D341Med (cell line): ENCODE measurements around the gene FLT3.
"Not testable (repeated sequence)": the region's sequence is repeated elsewhere in the genome, so short reads cannot be mapped to it uniquely, and the experiment has no call there.

Experiments used
- DNase-seq: peaks from one replicate; pipeline ENCODE4 v3.0.0; 2012; ENCODE audit warnings: low spot score

The FLT3 gene

DNA sequence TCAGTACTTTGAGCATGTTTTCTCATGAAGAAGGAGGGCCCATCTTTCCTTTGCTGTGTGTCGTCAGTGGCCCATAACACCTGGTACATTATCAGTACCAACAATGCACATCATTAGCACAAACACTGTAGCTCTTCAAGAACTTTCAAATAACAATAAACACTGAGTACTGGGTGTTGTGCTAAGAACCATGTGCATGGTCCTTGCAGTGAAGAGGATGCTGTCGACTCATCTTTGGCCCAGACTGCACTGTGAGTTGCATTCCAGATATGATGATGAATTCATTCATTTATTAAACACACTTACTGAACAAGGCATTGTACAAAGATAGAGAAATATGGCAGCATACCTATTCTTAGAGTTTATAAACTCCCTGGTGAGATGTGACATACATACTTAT, 55.8 kb downstream of the FLT3 start:
- DNase-seq = no peak

DNA sequence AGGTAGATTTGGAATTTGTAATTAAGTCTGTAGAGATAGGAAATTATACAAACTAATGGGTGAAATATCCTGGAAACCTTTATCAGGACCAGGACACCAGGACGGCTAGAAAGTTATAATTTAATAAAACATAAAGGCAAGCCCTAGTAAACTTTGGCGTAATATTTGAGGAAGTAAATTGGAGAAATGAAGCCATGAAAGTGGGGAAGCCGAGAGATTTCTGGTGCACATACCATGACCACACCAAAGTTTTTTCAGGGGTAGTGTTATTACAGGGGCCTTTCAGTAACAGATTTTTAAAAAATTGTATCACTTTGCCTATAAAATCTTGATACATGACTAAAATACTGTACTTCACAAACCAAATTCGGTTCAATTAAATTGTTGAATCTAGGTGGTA, 57.2 kb downstream of the FLT3 start:
- DNase-seq = no peak

DNA sequence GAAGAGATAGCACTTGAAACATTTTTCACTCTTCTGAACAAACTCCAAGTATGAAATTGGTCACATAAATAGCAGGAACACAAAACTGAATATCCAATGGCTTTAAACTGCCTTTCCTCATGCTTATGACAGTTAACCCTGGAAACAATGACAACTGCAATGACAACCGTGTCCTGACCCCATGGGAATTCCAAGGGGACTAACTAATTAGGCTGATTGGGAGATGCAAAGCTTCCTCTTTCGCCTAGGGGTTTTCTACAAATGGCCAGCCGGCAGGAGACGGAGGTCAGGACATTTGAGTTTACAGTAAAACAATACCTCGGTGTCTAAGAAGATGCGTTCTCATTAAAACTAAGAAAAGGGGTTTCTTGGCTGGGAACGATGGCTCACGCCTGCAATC, 58.9 kb downstream of the FLT3 start:
- no peak for DNase-seq

DNA sequence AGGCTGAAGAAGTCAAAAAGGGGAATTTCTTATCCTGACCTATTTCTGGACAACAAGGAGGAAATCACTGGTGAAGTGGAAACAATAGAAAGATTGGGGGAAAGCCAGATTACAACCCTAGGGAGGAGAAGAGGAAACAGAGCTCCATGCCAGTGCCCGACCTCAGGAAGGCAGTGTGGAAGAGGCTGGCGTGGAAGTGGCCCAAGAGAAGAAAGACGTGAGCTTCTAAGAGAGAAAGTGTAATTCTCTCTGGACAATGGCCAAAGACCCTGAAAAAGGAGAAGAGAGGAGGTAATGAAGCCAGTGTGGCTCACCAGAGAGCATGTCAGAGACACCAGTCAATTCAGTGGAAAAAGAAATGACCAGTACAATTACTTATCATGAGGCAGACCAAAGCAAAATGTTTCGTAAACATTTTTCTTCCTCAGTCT, 59.3 kb downstream of the FLT3 start:
- no peak for DNase-seq

DNA sequence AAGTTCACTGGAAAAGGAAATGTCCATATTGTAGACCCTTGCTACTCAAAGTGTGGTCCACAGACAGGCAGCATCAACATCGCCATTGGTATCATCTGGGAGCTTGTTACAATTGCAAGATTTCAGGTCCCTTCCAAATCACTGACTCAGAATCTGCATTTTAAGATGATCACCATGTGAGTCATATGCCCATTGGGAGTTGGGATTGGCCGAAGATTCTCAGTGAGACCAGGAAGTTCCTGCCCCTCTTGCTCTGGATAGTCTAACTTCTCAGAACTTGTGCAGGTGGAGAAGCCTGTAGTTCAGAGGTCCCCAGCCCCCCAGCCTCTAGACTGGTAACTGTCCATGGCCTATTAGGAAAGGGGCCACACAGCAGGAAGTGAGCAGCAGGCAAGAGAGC, 63.0 kb downstream of the FLT3 start:
- DNase-seq = no peak

DNA sequence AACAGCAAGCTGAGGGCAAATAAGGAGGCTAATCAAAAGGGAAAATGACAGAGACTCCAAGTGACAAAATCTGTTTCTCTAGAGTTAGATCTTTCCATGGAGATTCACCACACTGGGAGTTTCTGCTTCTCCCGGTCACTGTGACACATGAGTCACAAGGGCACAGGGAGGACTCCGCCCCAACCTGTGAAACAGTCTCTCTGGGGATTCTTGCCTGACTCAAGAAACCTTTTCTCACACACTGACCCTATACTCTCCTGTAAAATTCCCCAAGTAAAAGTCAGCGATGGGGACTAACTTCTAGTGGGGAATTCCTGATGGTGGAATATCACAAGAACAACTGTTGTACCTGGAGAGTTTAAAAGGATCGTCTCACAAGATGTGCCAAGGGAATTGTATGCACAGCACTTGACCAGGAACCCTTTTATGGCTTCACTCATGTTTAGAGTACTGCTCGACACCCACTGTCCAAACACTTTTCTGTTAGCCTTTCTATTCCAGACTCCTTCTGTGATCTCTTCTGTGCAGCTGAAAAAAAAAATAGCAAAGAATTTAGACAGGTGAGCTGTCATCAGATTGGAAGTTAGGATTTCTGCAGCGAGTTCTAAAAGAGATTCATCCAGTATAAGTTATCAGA, 65.1 kb downstream of the FLT3 start:
- DNase-seq = no peak

DNA sequence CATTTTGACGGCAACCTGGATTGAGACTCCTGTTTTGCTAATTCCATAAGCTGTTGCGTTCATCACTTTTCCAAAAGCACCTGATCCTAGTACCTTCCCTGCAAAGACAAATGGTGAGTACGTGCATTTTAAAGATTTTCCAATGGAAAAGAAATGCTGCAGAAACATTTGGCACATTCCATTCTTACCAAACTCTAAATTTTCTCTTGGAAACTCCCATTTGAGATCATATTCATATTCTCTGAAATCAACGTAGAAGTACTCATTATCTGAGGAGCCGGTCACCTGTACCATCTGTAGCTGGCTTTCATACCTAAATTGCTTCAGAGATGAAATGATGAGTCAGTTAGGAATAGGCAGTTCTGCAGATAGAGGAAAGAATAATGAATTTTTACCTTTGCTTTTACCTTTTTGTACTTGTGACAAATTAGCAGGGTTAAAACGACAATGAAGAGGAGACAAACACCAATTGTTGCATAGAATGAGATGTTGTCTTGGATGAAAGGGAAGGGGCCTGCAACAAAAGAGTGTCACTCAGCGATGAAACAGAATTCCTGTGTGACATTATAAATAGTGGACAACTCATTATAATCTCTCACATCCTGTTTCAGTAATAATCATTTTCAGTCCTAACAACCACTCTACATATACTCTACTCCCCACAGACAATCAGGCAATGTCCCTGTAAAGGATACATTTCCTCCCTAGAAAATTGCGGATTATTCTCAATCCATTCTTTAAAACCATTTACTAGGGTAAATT, 66.3 kb downstream of the FLT3 start:
- DNase-seq = no peak

DNA sequence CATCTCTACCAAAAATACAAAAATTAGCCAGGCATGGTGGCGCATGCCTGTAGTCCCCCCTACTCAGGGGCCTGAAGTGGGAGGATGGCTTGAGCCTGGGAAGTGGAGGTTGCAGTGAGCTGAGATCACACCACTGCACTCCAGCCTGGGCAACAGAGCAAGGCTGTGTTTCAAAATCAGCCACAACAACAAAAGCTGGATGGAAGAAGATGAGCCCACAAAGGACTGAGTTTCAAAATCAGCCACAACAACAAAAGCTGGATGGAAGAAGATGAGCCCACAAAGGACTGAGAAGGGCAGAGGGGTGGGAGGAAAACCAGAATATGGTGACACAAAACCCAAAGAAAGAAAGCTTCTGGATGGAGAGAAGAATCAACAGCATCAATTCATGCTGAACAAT, 67.9 kb downstream of the FLT3 start:
- not testable (repeated sequence) for DNase-seq

DNA sequence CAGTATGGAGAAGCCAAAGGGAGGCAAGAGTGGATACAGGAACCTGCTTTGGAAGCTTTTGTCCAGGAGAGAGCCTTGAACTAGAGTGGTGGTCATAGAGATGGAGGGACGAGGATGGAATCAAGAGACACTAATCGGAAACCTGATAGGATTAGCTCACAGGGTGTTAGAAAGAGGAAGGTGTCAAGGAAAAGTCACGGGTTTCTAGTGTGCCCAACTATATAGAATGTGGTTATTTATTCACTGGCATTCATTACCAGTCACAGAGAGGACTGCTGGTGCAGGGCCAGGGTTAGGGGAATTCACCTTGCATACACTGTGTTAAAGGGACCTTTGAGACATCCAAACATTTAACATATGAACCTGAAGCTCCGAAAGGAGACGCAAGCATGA, 68.5 kb downstream of the FLT3 start:
- DNase-seq = no peak

DNA sequence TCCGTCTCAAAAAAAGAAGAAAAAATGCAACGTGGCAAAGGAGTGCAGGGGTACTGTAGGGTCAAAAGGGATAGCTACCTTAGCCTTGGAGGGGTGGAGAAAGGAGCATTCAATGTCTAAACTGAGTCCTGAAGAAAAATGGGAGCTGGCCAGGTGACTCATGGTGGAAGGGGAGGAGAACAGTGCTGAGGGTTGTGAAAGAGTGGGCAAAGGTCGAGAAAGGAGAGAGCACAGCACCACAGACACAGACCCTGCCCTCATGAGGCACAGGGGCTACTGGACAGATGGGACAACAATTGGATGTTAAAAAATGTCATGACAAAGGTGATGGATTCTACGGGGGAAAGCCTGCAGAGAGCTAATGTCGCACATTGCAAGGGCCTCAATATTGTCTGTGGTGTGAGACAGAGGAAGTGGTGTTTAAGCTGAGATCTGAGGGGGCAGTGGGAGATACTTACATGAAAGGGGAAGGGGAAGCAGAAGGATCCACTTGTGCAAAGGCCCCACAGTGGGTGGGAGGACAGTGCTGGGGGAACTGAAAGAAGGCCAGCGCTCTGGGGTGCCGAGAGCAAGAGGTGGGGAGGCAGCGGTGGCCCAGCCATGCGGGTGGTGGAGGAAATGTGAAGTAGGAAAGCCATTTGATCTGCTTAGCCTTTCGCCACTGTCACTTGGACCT, 69.0 kb downstream of the FLT3 start:
- no peak for DNase-seq

DNA sequence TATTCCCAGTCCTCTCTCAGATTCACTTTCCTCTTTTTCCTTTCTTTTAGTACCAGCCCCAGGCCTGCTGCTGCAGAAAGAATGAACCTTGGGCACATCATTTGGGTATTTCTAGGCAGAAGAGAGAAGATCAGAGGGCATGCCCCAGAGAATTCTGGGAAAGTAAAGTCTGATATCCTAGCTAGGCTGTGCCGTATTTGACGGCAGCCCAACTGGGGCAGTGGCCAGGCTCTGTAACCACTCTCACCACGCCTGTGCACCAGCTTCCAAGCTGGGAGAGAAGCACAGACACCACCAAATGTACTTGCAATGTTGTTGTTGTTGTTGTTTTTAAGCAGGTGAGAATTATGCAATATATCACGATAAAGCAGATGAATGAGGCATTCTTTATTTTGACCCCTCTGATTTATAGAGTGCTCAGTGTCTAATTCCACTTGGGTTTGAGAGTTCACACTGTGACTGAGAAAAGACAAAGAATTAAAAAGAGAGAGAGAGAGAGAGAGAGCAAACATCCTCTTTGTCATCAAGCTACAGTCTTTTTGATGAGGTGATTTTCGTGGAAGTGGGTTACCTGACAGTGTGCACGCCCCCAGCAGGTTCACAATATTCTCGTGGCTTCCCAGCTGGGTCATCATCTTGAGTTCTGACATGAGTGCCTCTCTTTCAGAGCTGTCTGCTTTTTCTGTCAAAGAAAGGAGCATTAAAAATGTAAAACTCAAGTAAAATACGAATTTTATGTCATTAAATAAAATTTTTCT, 72.6 kb downstream of the FLT3 start:
- DNase-seq = no peak

DNA sequence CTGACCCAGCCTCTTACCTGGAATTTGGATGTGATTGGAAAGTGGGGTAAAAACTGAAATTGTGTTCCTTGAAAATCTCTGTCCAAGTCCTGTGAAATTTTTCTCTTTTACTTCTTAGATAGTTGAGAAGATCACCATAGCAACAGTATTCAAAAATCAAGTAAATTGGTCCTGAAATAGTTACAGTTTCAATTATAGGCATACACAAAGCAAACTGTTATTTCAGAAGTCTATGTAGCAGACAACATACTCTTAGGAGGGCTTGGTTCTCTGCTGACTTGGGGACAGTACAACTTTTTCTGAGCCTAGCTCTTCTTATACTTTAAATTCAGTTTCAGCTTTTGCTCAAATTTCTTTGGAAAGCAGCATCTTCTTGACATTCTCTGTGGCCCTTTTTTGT, 73.3 kb downstream of the FLT3 start:
- DNase-seq = no peak

DNA sequence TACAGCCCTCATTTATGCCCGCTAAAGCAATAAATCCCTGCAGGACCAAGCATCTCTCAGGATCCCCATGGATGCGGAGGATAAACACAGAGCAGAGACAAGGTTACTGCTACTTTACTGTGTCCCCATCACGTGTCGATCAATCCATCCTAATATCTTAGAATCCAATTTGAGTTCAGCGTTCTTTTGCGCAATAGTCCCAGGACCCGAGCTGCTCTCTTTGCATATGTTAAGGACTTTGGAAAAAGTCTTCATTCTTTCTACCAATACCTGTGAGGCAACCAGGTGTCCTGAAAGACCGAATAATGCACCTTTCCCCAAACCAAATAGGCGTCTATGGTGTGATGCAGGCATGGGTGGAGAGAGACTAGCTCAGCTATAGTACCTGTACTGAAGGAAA, 73.9 kb downstream of the FLT3 start:
- no peak for DNase-seq

DNA sequence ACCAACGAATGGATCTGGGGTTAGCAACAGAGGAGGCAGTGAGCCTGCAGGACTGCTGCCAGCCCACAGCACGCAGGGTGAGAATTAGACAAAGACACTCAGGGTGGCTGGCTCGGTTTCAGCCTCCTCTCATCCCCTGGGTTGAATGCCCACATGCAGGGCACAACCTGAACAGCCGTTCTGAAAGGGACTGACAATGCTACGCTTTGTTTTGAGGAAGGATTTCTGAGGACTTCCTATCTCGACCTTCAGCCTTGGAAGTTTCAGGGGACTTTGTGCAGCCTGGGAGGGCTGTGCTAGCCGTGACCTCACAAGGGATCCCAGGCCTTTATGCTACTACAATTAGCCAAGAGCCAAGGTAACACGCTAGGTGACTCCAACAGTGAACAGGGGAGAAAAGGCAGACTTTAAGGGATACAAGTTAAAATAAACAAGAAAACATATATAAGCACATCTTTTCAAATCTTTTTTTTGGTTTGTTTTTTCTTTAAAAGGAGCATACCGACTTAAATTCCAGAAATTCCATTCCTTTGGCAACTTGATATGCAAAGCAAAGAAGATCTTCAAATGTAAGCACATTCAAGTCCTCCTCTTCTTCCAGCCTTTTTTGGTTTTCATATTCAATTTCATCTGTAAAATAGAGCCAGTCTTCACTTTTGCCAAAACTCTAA, 77.4 kb downstream of the FLT3 start:
- no peak for DNase-seq

DNA sequence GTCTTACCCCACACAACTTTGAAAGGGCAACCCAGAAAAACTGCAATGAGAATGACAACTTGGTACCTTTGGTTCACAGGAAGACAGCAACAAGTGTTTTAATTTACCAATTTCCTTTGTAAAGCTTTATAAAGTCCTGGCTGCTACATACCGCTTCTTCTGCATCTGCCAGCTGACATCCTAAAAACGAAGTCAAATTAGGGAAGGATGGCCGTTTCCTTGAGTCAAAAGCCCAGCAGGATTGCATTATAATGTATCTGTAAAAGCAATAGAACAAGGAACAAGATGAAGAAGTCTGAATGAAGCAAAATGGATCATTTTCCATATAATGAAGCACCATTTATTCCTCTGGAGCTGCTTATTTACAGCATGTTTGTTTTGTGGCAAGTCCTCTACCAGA, 86.1 kb downstream of the FLT3 start:
- no peak for DNase-seq

DNA sequence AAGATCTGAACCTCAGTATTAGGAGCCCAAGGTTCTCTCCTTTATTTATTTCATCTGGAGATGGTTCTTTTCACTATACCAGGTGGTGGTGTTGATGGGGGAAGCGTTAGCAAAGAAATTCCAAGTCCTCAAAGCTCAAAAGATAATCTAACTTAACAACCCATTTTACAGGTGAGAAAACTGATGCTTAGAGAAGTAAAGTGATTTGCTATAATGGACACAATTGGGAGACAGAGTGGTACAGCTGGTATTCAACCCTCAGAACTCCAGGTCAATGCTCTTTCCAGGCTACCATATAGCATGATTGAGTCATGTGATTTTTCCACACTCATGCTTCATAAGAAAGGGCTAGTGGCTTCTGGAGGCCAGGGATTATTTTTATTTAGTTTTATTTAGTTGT, 86.9 kb downstream of the FLT3 start:
- no peak for DNase-seq

DNA sequence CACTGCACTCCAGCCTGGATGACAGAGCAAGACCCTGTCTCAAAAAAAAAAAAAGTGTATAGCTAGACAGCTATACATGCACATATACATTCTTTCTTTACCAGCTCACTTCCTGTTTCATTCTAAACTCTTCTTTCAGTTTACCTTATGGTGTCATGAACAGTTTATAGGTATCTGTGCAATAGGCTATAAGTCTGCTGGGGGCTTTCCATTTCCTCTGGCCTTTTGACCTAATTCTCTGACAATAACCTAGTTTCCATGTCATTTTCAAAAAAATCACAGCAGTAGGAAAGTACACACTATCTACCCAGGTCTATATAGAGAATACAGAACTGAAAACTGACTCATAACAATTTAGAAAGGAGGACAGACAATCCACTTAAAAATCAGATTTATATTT, 87.5 kb downstream of the FLT3 start:
- DNase-seq = no peak

DNA sequence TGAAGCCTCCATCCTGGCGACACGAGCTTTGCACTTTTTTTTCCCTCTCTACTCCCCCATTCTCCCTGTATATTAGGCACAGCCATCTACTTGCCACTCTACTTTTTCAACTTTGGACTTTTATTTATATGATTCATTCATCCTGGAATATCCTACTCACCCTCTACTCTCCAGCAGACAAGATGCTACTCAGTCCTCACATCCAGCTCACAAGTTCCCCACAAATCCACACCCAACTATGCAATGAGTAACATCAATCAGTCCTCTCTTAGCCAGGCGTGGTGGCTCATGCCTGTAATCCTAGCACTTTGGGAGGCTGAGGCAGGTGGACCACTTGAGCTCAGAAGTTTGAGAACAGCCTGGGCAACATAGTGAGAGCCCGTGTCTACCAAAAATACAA, 88.0 kb downstream of the FLT3 start:
- DNase-seq = no peak

DNA sequence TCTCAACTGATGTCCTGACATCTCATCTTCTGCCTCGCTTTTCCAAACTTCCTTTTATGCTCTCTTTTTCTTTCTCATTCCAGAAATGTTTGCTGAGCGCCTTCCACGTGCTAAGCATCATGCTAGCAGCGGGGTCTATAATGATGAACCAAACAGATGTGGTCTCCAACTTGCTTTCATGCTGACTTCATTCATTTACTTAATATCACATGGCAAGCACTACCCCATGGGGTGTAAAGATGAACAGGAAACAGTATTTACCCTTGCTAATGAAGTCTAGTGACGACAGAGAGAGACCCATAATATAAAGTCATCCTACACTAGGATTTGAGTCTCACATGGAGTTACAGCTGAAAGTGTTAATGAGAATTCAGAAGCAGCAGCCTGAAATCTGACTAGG, 90.3 kb downstream of the FLT3 start:
- no peak for DNase-seq

DNA sequence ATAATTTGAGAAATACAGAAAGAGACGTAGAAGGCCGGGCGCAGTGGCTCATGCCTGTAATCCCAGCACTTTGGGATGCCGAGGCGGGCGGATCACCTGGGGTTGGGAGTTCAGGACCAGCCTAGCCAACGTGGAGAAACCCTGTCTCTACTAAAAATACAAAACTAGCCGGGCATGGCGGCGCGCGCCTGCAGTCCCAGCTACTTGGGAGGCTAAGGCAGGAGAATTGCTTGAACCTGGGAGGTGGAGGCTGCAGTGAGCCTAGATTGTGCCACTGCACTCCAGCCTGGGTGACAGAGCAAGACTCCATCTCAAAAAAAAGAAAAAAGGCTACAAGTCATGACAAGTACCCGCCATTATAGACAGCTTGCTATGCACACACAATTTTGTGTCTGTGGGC, 95.4 kb downstream of the FLT3 start:
- DNase-seq = not testable (repeated sequence)

DNA sequence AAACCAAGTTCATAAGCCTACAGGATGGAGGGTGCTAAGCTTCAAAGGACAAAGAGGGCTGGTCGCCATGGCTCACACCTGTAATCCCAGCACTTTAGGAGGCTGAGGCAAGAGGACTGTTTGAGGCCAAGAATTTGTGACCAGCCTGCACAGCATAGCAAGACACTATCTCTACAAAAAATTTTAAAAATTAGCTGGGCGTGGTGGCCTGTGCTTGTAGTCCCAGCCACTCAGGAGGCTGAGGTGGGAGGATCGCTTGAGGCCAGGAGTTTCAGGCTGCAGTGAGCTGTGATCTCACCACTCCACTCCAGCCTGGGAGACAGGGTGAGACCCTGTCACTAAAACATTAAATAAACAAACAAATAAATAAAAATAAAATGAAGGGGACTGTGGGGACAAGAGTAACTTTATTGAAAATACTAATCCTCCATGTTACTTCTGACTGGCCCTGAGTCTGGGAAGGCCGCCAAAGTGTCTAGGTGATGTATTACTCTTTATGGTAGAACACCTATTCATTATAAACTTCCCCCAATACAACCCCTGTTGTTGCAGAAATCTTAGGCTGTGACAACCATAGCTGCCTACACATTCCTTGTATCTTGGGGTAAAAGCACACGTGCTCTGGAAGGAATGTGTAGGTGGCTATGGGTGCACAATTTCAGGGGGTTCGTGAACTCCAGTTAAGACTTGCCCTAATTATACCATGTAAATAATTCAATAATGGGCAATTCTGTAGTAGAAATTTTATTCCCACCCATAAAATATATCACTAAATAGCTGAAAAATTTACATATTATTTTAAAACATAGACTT, 97.3 kb downstream of the FLT3 start:
- no peak for DNase-seq
